Eye (tissue), 1 donor: ENCODE measurements around the gene UMAD1.
A peak's percentile ranks its signal among the peaks of the same experiment; 100 is the strongest.

Experiments used
- DNase-seq: peaks from one replicate; pipeline ENCODE4 v3.0.0-alpha.2; 2015

The UMAD1 gene

DNA sequence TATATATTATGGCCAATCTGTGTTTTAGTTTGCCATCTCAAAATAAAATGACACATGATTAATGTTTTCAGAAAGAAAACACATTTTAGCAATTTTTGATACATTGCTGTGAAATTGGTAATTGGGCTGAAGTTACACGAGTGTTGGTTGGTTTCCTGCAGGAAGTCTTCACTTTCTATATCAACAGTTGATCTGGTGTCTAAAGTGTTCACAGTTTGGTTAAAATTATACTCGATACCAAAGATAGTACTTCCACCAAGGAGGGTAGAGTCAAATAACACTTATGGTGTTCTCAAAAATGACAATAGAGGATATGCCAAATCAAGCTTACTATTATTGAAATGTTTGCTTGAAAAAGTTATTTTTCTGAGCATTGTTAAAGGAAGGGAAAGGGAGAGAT, 207.7 kb downstream of the UMAD1 start:
- DNase-seq = no peak

DNA sequence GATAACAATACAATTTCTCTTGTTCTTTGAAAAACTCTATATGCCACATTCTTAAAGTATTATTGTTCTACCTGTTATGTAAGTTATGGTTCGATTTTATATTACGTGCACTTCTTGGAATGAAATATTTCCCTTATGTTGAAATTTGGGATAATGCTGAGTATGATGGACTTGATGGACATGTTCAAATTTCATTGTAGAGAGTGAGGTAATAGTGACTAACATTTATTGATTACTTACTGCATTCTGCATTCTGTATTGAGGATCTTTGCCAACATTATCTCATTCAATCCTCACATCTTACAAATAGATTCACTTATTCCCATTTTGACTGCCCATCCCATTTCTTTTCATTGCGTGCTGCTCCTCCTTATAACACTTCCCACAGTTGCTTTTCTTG, 208.3 kb downstream of the UMAD1 start:
- no peak for DNase-seq

DNA sequence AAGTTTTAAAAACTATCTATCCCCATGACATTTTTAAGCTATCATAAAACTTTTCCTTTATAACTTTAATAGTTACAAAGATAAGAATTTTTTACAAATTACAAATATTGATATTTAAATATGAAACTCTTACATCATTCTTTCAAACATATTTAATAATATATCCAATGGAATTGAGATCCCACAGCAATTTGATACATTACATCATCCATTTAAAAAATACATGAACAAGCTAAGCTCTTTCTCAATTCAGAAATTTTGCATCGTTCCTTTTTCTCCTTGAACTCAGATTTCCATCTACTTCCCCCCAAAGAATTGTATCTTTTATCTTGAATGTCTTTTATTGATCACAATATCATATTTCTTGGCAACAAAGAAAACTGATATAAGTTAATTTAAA, 209.6 kb downstream of the UMAD1 start:
- no peak for DNase-seq

DNA sequence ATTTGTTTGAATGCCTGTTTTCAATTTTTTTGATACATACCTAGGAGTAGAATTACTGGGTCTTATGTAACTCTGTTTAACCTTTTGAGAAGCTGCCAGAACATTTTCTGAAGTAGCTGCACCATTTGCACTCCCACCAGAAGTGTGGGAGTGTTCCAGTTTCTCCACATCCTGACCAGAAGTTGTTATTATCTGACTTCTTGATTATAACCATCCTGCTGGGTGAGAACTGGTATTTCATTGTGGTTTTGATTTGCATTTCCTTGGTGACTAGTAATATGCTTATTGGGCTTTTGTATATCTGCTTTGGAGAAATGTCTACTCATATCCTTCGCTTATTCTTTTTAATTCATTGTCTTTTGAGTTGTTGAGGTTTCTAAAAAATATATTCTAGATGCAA, 210.8 kb downstream of the UMAD1 start:
- no peak for DNase-seq

DNA sequence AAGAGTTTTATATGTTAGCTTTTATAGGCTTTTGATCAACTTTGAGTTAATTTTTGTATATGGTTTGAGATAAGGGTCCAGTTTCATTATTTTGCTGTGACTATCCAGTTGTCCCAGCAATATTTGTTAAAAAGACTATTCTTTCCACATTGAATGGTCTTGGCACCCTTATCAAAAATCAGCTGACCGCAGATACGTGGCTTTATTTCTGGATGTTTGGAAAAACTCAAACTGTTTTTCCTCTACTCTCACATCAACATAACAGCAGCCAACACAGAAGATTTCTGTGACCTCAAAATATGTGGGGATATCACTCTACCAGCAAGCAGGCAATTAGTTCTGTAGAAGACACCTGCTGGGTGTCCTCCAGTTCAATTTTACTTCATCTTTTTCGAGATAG, 211.4 kb downstream of the UMAD1 start:
- DNase-seq = no peak

DNA sequence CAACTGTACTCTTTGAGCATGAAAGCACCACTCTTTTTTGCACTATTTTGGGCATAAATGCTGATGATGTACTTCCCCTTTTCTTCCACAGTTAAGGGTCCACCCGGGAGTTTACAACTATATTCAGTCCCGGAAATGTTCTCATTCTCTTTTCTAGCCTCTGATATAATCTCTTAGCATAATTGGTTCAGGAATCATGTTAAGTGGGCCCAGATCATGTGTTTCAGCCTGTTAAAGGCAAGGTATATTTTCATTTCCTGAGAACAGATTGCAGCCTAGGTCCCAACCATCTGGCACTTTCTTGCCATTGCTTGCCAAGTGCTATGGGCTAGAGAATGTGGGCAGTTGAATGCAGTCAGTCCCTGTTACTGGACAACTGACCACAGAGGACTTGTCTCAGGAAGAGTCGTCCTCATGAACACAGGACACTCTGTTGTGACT, 216.6 kb downstream of the UMAD1 start:
- no peak for DNase-seq

DNA sequence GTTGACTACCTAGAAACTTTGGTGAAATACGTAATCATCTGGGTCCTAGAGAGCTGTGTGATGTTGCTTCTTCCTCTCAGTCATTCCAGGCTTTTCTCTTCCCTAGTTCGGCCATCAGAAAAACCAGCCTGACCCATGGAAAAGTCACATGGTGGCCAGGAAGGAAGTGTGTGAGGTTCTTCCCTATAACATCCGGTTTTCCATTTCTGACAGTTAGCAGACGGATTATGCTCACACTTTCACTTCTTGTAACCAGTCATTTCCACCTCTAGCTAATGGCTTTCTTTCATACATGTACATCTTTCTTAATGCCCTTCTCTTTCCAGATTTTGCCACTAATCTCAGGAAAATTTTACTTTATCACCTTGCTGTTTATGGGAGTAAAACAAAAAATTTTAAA, 218.0 kb downstream of the UMAD1 start:
- no peak for DNase-seq

DNA sequence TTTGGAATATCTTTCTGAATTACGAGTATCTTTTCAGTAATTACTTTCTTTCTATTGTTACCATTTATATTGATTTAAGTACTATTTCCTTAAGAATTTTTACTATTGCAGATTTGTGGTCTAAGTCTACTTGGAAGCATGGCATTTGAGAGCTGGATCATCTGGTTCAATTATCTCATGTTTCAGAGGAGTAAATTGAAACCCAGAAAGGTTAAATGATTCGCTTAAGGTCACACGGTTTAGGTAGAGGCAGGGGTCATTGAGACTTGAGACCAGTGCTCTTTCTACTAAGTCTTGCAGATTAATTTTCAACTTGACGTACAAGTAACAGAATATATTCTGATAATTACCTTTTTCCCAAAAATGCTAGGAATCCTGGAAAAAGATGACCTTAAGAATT, 218.9 kb downstream of the UMAD1 start:
- DNase-seq = no peak

DNA sequence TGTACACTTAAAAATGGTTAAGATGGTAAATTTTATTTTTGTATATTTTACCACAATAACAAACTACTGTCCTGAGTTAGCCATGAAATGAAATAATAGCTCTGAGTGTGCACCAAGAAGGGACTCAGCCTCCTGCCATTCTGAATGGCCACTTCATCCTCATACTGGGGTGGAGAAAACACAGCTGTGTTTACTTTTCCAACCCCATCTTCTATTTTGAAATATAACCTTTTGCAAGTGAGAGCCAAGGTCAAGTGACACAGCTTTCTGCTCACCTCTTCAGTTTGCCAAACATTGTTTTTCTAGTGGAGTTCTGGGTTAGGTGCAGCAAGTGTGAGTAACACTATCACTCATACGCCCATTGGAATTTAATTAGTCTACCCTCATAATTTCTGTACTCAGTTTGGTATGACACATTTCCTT, 220.7 kb downstream of the UMAD1 start:
- DNase-seq = no peak

DNA sequence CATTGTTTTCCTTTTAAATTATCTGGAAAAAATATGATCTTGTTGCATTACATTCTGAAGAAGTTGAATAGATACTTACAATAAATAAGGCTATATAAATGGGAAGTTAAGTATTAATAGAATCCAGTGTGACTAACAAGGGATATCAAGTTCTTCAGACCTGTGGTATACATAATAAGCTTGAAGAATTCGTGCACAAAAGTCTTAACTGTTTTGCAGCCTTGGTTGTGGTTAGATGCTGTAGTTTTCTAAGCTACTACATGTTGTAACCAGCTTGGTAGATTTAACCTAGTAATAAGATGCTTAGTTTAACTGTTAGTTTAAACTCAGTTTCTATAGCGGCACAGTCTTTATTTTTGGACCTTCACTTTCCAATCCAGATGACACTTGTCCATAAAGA, 221.8 kb downstream of the UMAD1 start:
- DNase-seq = no peak

DNA sequence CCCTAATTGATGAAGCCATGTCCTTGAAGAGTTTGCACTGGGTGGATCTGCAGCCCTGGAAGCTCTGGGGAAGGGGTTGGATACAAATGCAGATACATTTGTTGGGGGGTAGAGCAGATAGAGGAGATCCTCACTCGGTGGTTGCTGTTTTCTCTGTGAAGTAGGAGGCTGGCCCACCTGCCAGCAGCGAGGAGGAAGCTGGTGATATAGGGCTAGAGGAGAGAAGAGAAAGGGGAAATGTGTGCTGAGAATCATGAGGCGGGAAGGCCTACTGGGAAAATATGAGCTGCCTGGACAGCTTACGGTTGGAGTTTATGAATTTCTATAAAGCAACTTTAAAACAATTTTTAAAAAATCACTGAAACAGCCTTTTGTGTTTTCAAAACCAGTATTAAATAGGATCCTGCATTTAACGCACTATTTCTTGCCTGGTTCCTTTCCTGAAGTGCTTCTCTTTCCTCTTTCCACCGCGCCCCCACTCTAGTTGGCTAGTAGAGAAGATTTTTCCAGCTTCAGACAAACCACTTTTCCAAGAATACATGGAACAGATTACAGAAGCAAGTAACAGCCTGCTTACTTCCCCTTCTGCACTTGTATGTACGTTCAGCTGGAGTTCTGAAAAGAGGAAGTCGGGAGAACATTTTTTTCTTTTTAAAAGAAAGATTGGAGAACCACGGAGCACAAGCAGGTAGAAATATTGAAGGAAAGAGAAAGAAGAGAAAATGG, 227.5 kb downstream of the UMAD1 start:
- DNase-seq = peak; percentile 8

DNA sequence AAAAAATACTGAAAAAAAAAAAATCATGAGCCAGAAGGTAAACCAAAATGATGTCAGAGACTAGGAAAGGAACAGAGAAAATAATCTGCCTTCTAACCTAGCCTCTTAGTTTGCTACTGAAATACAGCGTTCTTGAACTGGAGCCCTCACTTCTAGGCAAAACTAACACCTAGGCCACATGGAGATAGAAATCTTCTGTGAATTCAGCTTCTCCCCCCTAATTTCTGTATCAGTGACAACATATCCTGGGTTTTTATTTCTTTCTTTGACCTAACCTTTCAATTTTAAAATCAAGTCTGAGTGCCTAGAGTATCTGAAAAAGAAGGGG, 228.0 kb downstream of the UMAD1 start:
- DNase-seq = no peak

DNA sequence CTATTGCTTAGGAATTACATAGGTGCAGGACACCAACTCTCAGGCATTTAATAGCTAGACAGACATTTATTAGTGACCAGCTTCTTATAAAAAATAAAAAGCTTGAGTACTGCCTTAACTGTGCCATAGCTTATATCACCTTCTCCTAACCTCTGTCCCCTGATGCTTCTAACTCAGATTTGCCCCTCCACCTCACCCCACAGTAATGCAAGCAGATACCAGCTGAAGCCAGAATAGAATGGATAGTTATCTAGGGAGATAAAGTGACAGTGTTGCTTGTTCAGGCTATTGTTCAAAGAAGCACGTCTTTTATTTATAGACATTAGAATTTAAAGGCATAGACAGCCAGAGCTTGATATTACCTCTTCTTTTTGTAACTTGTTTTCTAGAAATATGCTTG, 228.5 kb downstream of the UMAD1 start:
- DNase-seq = peak; percentile 3

DNA sequence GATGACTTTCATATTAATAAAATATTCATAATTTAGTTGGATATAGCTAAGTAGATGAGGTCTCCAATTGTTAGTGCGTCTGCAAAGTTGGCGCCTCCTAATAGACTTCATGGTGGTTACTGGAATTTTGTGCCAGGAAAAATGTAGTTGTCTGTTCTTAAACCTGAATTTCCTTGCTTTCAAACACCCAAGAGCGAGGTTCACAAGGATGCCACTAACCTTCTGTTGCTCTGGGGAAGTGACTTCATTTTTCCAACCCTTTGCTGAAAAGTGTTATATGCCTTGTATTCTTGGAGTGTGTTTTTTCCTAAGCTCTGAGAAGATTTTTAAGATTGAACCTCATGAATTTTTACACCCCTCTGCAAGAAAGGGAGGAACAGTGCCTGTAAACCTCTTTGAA, 229.1 kb downstream of the UMAD1 start:
- DNase-seq = no peak

DNA sequence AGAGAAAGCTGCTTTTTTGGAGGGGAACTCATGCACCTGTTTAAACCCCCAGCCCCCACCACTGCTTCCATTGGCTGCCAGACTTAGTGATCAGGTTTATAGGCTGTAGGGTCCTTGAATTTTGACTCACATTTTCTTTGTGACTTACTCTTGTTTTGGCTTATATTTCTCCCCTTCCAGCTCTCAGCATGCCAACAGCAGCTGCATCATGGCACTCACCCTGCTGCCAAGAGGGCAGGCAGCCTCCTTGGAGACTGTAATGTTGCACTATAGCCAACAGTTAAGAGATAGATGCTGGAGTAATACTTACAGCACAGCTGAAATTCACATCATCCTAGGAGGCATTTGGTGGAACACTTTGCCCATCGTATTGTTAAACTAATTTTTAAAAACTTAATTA, 230.0 kb downstream of the UMAD1 start:
- no peak for DNase-seq

DNA sequence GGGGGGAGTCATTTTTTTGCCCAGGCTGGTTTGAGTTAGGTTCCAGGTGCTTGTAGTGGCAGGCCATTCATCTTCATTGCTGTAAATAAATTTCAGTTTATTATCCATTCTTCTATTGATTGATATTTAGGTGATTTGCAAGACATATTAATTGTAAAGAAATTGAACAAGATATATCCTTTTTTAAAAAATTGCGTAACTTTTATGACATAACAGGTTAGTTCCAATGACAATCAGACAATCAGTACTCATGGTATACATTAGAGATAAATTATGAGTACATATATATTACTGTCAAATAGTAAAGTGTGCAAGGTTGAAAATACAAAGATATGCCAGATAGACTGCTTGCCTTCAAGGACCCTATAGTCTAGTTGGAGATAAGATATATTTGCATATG, 235.9 kb downstream of the UMAD1 start:
- DNase-seq = no peak

DNA sequence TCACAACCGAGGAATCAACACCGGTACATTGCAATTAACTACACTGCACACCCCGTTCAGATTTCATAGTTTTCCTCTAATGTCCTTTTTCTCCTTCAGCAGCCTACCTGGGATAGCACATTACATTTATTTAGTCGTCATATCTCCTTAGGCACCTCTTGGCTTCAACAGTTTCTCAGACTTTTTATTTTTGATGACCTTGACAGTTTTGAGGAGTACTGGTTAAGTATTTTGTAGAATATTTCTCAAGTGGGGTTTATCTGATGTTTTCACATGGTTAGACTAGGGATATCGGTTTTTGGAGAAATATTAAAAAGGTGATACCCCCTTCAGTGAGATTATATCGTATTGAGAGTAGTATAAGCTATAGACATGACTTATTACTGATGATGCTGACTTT, 241.0 kb downstream of the UMAD1 start:
- DNase-seq = no peak

DNA sequence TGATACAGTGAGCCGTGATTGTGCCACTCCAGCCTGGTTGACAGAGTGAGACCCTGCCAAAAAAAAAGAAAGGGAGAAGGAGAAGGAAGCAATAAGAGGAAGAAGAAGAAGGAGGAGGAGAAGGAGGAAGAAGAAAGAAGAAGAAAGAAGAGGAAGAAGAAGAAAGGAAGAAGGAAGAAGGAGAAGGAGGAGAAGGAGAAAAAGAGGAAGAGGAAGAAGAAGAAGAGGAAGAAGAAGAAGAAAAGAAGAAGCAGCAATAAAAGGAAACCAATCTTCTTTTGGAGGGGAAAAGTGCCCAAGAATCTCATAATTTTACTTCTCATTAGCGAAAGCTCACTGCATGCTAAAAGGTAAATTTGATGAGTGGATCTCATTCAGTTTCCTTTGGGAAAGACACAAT, 242.3 kb downstream of the UMAD1 start:
- DNase-seq = no peak

DNA sequence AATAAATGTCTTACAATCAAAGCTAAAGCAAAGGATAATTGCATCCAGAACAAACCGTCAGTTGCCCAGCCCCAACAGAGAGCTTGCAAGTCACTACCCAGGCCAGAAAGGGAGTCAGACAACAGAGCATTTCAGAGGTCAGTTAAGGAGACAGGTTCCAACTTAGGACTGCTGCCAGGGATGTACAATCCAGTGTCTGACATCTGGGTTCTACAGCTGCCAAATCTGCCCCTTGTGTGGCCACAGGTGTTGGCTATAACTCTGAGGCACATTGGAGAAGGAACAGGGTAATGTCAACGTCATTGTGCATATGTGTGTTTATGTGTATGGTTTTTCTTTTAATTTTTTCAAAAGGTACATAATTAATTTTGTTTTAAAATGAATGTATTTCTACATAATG, 242.8 kb downstream of the UMAD1 start:
- DNase-seq = no peak

DNA sequence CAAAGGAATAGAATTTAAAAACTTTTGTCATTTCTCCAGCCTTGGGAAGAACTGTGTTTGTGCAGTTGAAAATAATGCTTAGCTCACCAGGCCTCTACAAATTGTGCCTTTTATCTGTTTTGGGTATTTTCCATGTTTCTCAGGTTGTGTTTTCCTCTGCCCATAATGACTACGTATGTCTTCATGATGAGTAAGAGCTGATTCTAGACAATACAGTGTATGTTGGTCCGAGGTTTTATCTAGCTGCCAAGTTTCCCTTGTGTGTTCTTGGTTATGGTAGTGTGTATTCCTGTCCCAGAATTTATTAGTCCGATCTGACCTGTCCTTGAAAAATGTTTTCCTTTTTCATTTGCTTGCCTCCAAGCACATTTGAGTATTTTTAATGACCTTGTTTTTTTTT, 244.3 kb downstream of the UMAD1 start:
- no peak for DNase-seq

DNA sequence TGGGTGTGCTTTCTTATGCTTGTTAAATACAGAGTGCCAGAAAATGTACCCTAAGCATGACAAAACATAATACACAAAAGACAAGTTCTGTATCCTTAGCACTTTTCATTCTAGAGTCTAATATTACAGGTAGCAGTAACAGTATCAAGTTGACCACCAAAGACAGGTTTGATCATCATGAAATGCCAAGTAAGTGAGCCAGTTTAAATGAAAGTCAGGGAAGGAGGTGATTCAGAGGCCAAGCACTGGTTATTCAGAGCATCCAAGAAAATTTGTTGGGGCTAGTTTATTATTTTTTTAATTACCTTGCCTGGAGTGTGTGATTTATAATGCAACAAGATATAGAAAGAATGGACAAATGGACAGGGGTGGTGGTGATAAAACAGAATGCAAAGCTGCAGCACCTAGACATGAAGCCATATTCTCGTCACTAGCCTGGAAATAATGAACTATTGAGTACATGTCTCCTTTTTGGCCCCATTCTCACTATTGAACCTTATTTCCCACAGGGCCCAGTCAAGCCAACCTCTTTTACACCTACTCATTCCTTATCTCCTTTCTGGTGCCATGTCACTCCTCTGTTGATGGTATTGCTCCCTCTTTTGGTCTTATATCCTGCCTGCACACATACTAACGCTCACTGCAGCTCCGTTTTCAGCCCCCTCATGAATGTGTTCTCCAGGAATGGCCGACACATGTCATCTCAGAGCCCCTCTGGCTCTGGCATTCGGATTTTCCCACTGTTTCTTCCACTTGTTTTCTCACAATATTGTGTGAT, 249.4 kb downstream of the UMAD1 start:
- DNase-seq = no peak

DNA sequence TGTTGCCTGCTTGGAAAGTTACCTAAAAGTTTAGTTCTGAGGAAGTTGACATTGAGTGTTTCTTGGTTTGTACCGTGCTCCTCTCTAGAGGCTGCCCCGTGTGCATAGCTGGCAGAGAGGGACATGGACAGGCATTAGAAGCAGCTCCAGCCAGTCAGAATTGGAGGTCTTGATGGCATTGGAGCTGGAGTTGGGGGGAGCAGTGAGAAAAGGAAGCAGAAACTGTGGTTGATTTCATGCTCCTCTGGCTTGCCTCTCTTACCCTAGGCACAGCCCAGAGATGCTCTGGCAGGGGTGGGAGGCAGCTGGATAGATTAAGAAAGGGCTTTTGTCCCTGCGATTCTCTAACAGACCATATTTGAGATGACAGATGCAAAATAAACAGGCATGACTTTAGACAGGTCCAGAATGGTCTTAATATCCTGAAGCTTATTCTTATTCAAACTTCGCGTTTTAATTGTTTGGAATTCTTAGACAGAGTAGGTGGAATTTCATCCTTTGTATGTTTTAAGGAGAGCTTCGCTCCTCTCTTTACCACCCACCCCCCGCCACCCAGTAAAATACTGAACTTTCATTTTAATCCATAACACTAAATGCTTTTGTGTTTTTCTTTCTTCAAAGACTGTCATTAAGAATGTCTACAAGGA, 254.6 kb downstream of the UMAD1 start:
- DNase-seq = peak; percentile 18

DNA sequence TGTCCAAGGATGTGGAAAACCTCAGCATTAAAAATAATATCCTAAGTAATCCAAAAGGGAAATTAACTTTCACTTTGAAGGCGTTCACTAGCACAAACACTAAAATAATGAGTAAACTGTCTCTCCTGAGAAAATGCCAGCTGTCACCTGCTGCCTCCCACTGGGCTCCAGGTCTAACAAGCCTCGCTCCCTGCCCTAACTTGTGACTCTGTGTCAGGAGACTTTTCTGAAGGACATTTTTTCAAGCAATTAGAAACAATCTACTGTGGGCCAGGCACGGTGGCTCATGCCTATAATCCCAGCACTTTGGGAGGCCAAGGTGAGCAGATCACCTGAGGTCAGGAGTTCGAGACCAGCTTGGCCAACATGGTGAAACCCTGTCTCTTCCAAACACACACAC, 255.2 kb downstream of the UMAD1 start:
- DNase-seq = peak; percentile 21

DNA sequence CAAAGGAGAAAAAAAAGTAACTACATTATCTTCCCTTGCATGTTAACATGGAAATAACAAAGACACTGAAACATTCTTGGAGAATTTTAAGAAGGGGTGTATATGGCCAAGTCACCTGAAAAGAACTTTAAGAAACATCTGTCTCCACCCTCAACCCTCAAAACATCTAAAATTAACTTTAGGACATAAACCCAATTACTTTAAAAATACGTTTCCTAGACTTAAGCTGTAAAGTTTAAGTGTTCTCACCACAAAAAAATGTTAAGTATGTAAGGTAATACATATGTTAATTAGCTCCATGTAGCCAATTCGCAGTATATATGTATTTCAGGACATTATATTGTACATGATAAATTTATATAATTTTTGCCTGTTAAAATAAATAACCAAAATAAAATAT, 257.0 kb downstream of the UMAD1 start:
- DNase-seq = no peak
